ENCODE results near the gene PSMB2. TPM values are rescaled to one million over a fixed set of nuclear protein-coding genes. Genes with fewer than 3 reads are reported as not detected.

PSMB2 gene
- total and polyA plus RNA-seq, 5 donors: 32.0 to 37.3 (median 35.8) TPM

- WGBS: 41% methylated on average over 2 of the region's 2 CpGs
Measured at GRCh38 chr1:35644204-35644603, 2.9 kb upstream of the PSMB2 start.

GRCh38 chr1:35642471-35642955, 1.2 kb upstream of the PSMB2 start:
- peaks cover 3% of the 10 kb centered on the region for H3K4me1 ChIP-seq (ENCODE audit: control insufficient read depth, insufficient read depth, low read length)
- 38% methylated on average over 14 of the region's 14 CpGs for WGBS
- H3K27ac ChIP-seq (ENCODE audit: low read length): no peak overlapping the region
- ATAC-seq (no peak), DNase-seq (no peak)
- no peaks in the 10 kb centered on the region for H3K27me3 ChIP-seq (ENCODE audit: control insufficient read depth, insufficient read depth)
- H3K9me3 ChIP-seq (ENCODE audit: control insufficient read depth, low read length): no peaks in the 10 kb centered on the region
- peak overlapping the region; percentile 91 for H3K4me3 ChIP-seq (ENCODE audit: low read length)
- intact Hi-C loops (cut with DNase I): loop anchor here in 1 of 4 donors (10.0 kb wide), 1 partner anchor 72 kb away; the partner anchor contains the start of gene C1orf216

More at GRCh38 chr1:35644204-35644603, 2.9 kb upstream of the PSMB2 start:
- no peaks in the 10 kb centered on the region for H3K9me3 ChIP-seq (ENCODE audit: control insufficient read depth, low read length)
- H3K4me3 ChIP-seq (ENCODE audit: low read length): no peak overlapping the region
- H3K27ac ChIP-seq (ENCODE audit: low read length): no peak overlapping the region
- DNase-seq (no peak), ATAC-seq (no peak)
- peaks cover 3% of the 10 kb centered on the region for H3K4me1 ChIP-seq (ENCODE audit: control insufficient read depth, insufficient read depth, low read length)
- no peaks in the 10 kb centered on the region for H3K27me3 ChIP-seq (ENCODE audit: control insufficient read depth, insufficient read depth)
- intact Hi-C loops (cut with DNase I): loop anchor here in 1 of 4 donors (10.0 kb wide), 1 partner anchor 71 kb away; the partner anchor contains the start of gene C1orf216

- Histone ChIP-seq H3K4me3 (ENCODE audit: low read length) (peak overlapping the region; percentile 91), H3K9me3 (ENCODE audit: control insufficient read depth, low read length) (no peaks in the 10 kb centered on the region), H3K27me3 (ENCODE audit: control insufficient read depth, insufficient read depth) (no peaks in the 10 kb centered on the region), H3K27ac (ENCODE audit: low read length) (peak overlapping the region; percentile 96), H3K4me1 (ENCODE audit: control insufficient read depth, insufficient read depth, low read length) (peaks cover 3% of the 10 kb centered on the region)
- intact Hi-C loops (cut with DNase I): loop anchor here in 1 of 4 donors (10.0 kb wide), 1 partner anchor 74 kb away; the partner anchor contains the start of gene C1orf216
- no peak for DNase-seq
- WGBS: 19% methylated on average over 29 of the region's 29 CpGs
- no peak for ATAC-seq
Measured at GRCh38 chr1:35640380-35641232, 720 bp downstream of the PSMB2 start.

GRCh38 chr1:35637401-35637809, 3.9 kb downstream of the PSMB2 start:
- intact Hi-C loops (cut with DNase I): no loop called here
- Histone ChIP-seq H3K4me3 (ENCODE audit: low read length) (peak overlapping the region; percentile 62), H3K27ac (ENCODE audit: low read length) (no peak overlapping the region), H3K4me1 (ENCODE audit: control insufficient read depth, insufficient read depth, low read length) (peaks cover 3% of the 10 kb centered on the region), H3K27me3 (ENCODE audit: control insufficient read depth, insufficient read depth) (no peaks in the 10 kb centered on the region), H3K9me3 (ENCODE audit: control insufficient read depth, low read length) (no peaks in the 10 kb centered on the region)
- ATAC-seq (no peak), DNase-seq (no peak)
- WGBS: 0% methylated on average over 1 of the region's 1 CpG

GRCh38 chr1:35633547-35633946, 7.8 kb downstream of the PSMB2 start:
- ATAC-seq (no peak), DNase-seq (no peak)
- Histone ChIP-seq H3K4me1 (ENCODE audit: control insufficient read depth, insufficient read depth, low read length) (no peaks in the 10 kb centered on the region), H3K27me3 (ENCODE audit: control insufficient read depth, insufficient read depth) (no peaks in the 10 kb centered on the region), H3K4me3 (ENCODE audit: low read length) (no peak overlapping the region), H3K27ac (ENCODE audit: low read length) (no peak overlapping the region), H3K9me3 (ENCODE audit: control insufficient read depth, low read length) (no peaks in the 10 kb centered on the region)
- intact Hi-C loops (cut with DNase I): no loop called here

- Histone ChIP-seq H3K27me3 (ENCODE audit: control insufficient read depth, insufficient read depth) (no peaks in the 10 kb centered on the region), H3K27ac (ENCODE audit: low read length) (no peak overlapping the region), H3K4me3 (ENCODE audit: low read length) (no peak overlapping the region), H3K4me1 (ENCODE audit: control insufficient read depth, insufficient read depth, low read length) (no peaks in the 10 kb centered on the region), H3K9me3 (ENCODE audit: control insufficient read depth, low read length) (no peaks in the 10 kb centered on the region)
- 90% methylated on average over 3 of the region's 3 CpGs for WGBS
- intact Hi-C loops (cut with DNase I): no loop called here
- no peak for ATAC-seq
- no peak for DNase-seq
Measured at GRCh38 chr1:35631396-35631795, 9.9 kb downstream of the PSMB2 start.

GRCh38 chr1:35629051-35629450, 12.3 kb downstream of the PSMB2 start:
- ATAC-seq: no peak
- Histone ChIP-seq H3K4me1 (ENCODE audit: control insufficient read depth, insufficient read depth, low read length) (no peaks in the 10 kb centered on the region), H3K27me3 (ENCODE audit: control insufficient read depth, insufficient read depth) (no peaks in the 10 kb centered on the region), H3K9me3 (ENCODE audit: control insufficient read depth, low read length) (no peaks in the 10 kb centered on the region), H3K27ac (ENCODE audit: low read length) (no peak overlapping the region), H3K4me3 (ENCODE audit: low read length) (no peak overlapping the region)
- DNase-seq: no peak
- intact Hi-C loops (cut with DNase I): loop anchor here in 1 of 4 donors (10.0 kb wide), 1 partner anchor 356 kb away; no protein-coding TSS in a partner anchor
- WGBS: 65% methylated on average over 2 of the region's 2 CpGs

GRCh38 chr1:35623832-35624231, 17.5 kb downstream of the PSMB2 start:
- intact Hi-C loops (cut with DNase I): loop anchor here in 1 of 4 donors (10.0 kb wide), 1 partner anchor 361 kb away; no protein-coding TSS in a partner anchor
- Histone ChIP-seq H3K27ac (ENCODE audit: low read length) (no peak overlapping the region), H3K4me1 (ENCODE audit: control insufficient read depth, insufficient read depth, low read length) (no peaks in the 10 kb centered on the region), H3K27me3 (ENCODE audit: control insufficient read depth, insufficient read depth) (no peaks in the 10 kb centered on the region), H3K9me3 (ENCODE audit: control insufficient read depth, low read length) (no peaks in the 10 kb centered on the region), H3K4me3 (ENCODE audit: low read length) (no peak overlapping the region)
- DNase-seq (no peak), ATAC-seq (no peak)

GRCh38 chr1:35622510-35623178, 18.7 kb downstream of the PSMB2 start:
- DNase-seq (no peak), ATAC-seq (no peak)
- H3K27me3 ChIP-seq (ENCODE audit: control insufficient read depth, insufficient read depth): no peaks in the 10 kb centered on the region
- H3K27ac ChIP-seq (ENCODE audit: low read length): no peak overlapping the region
- intact Hi-C loops (cut with DNase I): loop anchor here in 1 of 4 donors (10.0 kb wide), 1 partner anchor 362 kb away; no protein-coding TSS in a partner anchor
- H3K4me1 ChIP-seq (ENCODE audit: control insufficient read depth, insufficient read depth, low read length): no peaks in the 10 kb centered on the region
- H3K9me3 ChIP-seq (ENCODE audit: control insufficient read depth, low read length): no peaks in the 10 kb centered on the region
- H3K4me3 ChIP-seq (ENCODE audit: low read length): no peak overlapping the region
- 82% methylated on average over 4 of the region's 4 CpGs for WGBS

GRCh38 chr1:35619237-35620121, 21.8 kb downstream of the PSMB2 start:
- H3K27me3 ChIP-seq (ENCODE audit: control insufficient read depth, insufficient read depth): no peaks in the 10 kb centered on the region
- H3K27ac ChIP-seq (ENCODE audit: low read length): no peak overlapping the region
- H3K9me3 ChIP-seq (ENCODE audit: control insufficient read depth, low read length): no peaks in the 10 kb centered on the region
- intact Hi-C loops (cut with DNase I): loop anchor here in 1 of 4 donors (10.0 kb wide), 1 partner anchor 365 kb away; no protein-coding TSS in a partner anchor
- H3K4me1 ChIP-seq (ENCODE audit: control insufficient read depth, insufficient read depth, low read length): no peaks in the 10 kb centered on the region
- 76% methylated on average over 6 of the region's 6 CpGs for WGBS
- ATAC-seq: no peak
- no peak for DNase-seq
- no peak overlapping the region for H3K4me3 ChIP-seq (ENCODE audit: low read length)
